Left cardiac atrium (tissue), 4 donors: ENCODE measurements around the gene ARSG. TPM values are rescaled to one million over a fixed set of nuclear protein-coding genes. Genes with fewer than 3 reads are reported as not detected.
A peak's percentile ranks its signal among the peaks of the same experiment; 100 is the strongest.

Source experiments
- ATAC-seq, 2 donors: fragments of 200-7000 bp; cut with Tn5 transposase; one replicate each; pipeline ENCODE4 v1.9.1; 2020; ENCODE audit warnings: mild to moderate bottlenecking in 2 of 2, moderate library complexity in 2 of 2
- DNase-seq: peaks from one replicate; pipeline ENCODE4 v3.0.0-alpha.2; 2020
- intact Hi-C, 2 donors: fragments of 100-400 bp; cut with DNase I; formaldehyde crosslinking; loops; one replicate each; pipeline versions ENCODE4 v1.14.1 to v1.15.1; 2022 to 2023
- total RNA-seq, 2 donors: library from RNA; stranded (reverse); fragmentation: NEBNext Ultra II Directional; extraction: Animal tissue kit (Norgen Biotek cat#: 25700); gene quantifications; one replicate each; pipeline ENCODE4 v1.2.1, GENCODE V29; 2021
- donor health status: DM: no; HTN: yes; CAD: no.
- donor health status: DM: no; HTN: yes; CAD: no; lungs with severe emphysema.
- donor health status: DM: yes; HTN: yes; CAD: no.
- donor health status: Dilated cardiomyopathy.

The ARSG gene
- total RNA-seq, 2 donors from 2014 or later: 5.9 to 6.9 TPM

- DNase-seq (no peak), ATAC-seq (no peak)
- intact Hi-C loops: loop anchor here in 1 of 2 donors (10.0 kb wide), 1 partner anchor 167 kb away; no protein-coding TSS in a partner anchor
Measured at GRCh38 chr17:68432086-68432864, 141.0 kb downstream of the ARSG start.

- ATAC-seq (no peak), DNase-seq (no peak)
- intact Hi-C loops: loop anchor here in 1 of 2 donors (10.0 kb wide), 1 partner anchor 168 kb away; no protein-coding TSS in a partner anchor
Measured at GRCh38 chr17:68433211-68433610, 141.9 kb downstream of the ARSG start.

DNA sequence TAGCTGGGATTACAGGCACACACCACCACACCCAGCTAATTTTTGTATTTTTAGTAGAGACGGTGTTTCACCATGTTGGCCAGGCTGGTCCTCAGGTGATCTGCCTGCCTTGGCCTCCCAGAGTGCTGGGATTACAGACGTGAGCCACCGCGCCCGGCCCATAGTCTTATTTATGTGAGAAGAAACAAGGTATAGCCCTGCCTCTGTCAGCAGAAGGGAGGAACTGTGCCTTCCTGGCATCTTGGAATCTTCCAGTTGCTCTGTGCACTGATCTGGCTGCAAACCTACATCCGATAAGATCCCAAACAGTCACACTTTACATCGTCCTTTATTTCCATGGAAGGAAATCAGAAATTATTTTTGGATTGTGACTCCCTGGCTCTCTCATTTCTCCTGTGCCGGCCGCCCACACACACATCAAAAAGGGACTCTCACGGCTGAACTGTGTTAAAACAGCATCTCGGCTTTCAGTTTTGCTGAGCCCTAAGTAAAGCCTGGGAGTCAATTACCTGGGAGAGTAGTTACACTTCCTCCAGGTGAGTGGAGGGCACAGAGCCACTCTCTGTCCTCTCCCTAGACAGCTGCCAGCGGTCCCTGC lies 142.7 kb downstream of the ARSG start:
- no peak for ATAC-seq
- intact Hi-C loops: loop anchor here in 1 of 2 donors (10.0 kb wide), 1 partner anchor 169 kb away; no protein-coding TSS in a partner anchor
- DNase-seq: no peak

DNA sequence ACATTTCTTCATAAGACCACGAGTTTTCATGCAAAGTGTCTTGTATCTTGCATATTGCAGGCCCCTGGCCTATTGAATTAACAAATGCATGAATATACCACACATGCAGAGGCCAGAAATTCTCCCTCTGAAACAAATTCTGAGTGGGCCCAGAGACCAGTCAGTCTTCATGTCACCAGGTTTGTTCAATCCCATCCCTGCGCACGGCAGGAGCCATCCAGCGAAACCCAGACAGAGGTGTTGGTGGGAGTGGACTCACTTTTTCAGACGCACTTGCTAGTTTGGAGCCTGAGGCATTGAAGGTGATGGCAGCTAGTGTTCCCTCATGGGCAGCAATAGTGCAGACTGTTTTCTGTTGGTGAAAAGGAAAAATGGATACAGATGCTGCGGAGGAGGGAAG lies 144.1 kb downstream of the ARSG start:
- ATAC-seq (no peak), DNase-seq (no peak)
- intact Hi-C loops: loop anchor here (5.0 to 10.0 kb wide), 2 partner anchors 171 to 173 kb away; no protein-coding TSS in a partner anchor

GRCh38 chr17:68435876-68436842 lies 144.9 kb downstream of the ARSG start:
- intact Hi-C loops: loop anchor here (5.0 to 10.0 kb wide), 2 partner anchors 171 to 174 kb away; no protein-coding TSS in a partner anchor
- peak; percentile 78 for DNase-seq

GRCh38 chr17:68437979-68438822 lies 146.9 kb downstream of the ARSG start:
- intact Hi-C loops: loop anchor here (5.0 to 10.0 kb wide), 2 partner anchors 173 to 176 kb away; no protein-coding TSS in a partner anchor
- peak; percentile 63 to 72 for ATAC-seq
- peak; percentile 58 for DNase-seq

More at GRCh38 chr17:68435876-68436842, 144.9 kb downstream of the ARSG start:
- ATAC-seq: peak; percentile 56 to 70

GRCh38 chr17:68439656-68440290 lies 148.5 kb downstream of the ARSG start:
- intact Hi-C loops: loop anchor here (5.0 to 10.0 kb wide), 2 partner anchors 175 to 177 kb away; no protein-coding TSS in a partner anchor
- no peak for DNase-seq
- ATAC-seq: no peak

GRCh38 chr17:68440526-68440925 lies 149.2 kb downstream of the ARSG start:
- DNase-seq: no peak
- no peak for ATAC-seq

DNA sequence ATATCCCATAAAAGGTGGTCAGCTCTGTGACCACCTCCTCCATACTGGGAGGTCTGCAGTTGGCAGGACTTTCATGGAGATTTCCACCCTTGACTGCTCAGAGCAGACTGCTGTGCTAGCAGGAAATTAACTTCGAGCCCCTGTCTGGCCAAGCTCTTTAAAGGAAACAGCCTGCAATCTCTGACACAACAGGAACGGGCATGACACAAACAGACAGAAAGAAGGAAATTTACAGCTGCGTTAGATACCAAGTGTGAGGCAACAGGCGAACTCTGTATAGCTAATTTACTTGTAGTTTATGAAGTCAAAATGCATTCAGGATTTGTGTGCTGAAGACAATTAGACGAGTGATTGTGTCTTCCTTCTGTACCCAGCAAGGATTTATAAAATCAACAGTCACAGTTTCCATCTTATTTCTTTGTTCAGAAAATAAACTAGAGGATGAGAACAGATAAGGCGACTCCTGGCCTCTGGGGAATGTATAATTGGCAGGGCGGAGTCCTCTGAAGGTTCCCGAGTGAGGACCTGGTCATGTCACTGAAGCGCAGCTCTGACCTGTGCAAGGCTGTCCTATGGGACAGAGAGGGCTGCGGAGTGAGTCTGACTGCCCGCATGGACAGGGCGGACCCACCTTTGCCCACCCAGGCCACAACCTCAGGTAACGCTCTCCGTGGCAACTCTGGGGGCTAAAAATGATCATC lies 149.9 kb downstream of the ARSG start:
- ATAC-seq (peak in 1 of 2 donors; percentile 29), DNase-seq (no peak)
- intact Hi-C loops: no loop called here

More at GRCh38 chr17:68440526-68440925, 149.2 kb downstream of the ARSG start:
- intact Hi-C loops: no loop called here

- DNase-seq (no peak), ATAC-seq (no peak)
- intact Hi-C loops: no loop called here
Measured at GRCh38 chr17:68443972-68444464, 152.7 kb downstream of the ARSG start.

DNA sequence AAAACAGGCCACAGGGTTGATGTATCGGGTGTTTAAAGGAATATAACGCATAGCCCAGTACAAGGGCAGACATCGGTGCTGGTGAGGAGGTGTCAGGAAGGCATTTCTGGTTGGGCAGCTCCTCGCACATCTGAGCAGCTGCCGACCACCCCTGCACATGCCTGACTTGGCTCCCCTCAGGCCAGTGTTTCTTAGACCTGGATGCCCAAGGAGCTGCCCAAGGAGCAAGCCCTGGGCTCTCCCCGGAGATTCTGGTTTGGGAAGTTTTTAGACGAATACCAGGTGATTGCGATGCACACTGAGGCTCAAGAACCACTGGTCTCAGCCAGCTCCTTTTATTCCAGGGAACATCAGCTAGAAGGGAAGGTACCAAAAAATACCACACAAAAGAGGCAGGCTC lies 154.4 kb downstream of the ARSG start:
- intact Hi-C loops: no loop called here
- DNase-seq: no peak
- no peak for ATAC-seq

- no peak for DNase-seq
Measured at GRCh38 chr17:68446626-68447041, 155.3 kb downstream of the ARSG start.

DNA sequence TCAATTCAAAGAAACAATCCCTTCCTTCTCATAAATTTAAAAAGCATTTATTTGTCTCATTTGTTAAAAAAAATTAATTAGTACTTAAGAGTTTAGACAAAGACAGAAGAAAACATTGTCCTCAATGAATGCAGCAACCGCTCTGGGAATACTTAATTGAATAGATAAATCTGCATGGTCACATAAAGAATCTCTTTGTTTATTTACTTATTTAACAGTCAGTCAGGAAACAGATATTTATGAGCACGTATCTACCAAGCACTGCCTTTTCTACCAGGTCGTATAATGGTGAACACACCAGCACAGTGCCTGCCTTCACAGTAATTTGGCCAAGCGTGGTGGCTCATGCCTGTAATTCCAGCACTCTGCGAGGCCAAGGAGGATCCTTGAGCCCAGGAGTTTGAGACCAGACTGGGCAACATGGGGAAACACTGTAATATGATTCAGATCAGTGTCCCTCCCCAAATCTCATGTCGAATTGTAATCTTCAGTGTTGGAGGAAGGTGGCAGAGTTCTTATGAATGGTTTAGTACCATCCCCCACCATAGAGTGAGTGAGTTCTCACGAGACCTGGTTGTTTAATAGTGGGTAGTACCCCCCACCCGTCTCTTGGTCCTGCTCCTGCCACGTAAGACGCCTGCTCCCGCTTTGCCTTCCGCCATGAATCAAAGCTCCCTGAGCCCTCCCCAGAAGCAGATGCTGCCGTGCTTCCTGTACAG lies 157.9 kb downstream of the ARSG start:
- no peak for DNase-seq
- no peak for ATAC-seq
- intact Hi-C loops: no loop called here

More at GRCh38 chr17:68446626-68447041, 155.3 kb downstream of the ARSG start:
- no peak for ATAC-seq
- intact Hi-C loops: no loop called here

DNA sequence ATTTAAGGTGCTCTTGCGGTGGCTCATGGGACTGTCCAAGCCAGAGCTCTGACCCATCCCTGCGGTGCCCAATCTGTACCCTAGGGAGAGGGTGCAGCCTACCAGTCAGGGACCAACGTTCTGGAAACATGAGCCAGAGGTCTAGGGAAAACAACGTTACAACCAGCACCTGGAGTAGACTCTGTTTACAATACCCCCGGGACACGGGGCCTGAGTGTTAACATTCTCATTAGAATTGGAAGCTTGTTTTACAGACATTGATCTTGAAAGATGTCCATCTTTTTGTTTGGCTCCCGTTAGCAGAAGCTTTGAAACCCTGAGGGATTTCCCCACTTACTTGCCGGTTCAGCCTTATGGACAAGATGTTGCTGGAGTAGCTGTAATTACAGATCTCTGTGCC lies 159.1 kb downstream of the ARSG start:
- intact Hi-C loops: no loop called here
- no peak for DNase-seq
- ATAC-seq: no peak

- intact Hi-C loops: no loop called here
- no peak for ATAC-seq
- DNase-seq: no peak
Measured at GRCh38 chr17:68450801-68451200, 159.5 kb downstream of the ARSG start.

DNA sequence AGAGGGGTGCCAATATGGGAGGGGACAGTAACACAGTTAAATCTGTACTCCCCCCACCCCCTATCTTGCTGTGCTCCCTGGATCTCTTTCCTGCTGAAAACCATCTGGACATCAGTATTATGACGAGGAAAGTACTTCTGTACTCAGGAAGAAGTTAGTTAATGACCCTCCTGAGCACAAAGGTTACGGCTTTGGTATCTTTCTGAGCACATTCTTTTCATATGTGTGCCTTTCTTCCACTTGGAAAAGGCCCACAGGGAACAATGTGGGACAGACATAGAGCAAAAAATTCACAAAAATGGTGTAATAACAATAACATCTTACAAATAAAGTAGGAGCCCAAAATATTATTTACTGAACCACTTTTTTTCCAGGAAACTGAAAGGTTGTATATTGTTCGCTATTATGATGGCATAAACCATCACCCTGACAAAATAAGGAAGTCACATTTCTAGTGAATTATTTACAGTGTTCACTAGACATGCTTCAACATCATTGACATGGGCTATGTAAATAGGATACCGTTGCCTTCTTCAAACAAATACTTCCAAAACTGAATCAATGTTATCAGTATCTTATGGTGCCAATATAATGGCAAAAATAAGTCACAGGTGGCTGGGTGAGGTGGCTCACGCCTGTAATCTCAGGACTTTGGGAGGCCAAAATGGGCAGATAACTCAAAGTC lies 160.5 kb downstream of the ARSG start:
- ATAC-seq: no peak
- intact Hi-C loops: no loop called here
- no peak for DNase-seq
